NCI-H128 (cell line): ENCODE data around the gene RNF213.
"Not testable (repeated sequence)": the region's sequence is repeated elsewhere in the genome, so short reads cannot be mapped to it uniquely, and the experiment has no call there.

ENCODE experiments used
- DNase-seq: peaks from one replicate; lab custom pipeline; 2025; ENCODE audit not compliant: unreplicated experiment; lab: John Stamatoyannopoulos, UW

Gene RNF213

DNA sequence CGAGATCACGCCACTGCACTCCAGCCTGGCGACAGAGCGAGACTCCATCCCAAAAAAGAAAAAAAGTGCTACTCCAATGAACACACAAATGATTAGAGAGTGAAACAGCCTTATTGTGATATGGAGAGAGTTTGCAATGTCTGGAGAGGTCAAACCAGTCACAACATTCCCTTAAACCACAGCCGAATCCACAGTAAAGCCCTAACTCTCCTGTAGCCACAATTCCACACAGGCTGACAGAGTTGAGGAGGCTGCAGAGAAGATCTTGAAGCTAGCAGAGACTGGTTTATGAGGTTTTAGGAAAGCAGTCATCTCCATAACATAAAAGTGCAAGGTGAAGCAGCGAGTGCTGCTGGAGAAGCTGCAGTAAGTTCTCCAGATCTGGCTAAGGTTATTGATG lies 6.7 kb downstream of the RNF213 start:
- no peak for DNase-seq

DNA sequence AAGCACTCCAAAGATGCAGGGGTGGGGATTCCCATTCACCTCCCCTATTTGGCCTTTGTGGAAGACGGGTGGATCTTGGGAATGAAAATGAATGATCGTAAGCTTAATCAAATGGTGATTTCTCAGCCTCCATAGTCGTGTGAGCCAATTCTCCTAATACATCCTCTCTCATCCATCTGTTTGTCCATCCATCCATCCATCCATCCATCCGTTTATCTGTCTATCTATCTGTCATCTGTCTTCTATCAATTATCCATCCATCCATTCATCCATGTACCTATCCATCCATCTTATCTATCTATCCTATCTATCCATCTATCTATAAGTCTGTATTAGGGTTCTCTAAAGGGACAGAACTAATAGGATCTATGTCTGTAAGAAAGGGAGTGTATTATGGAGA lies 7.8 kb downstream of the RNF213 start:
- DNase-seq: no peak

GRCh38 chr17:80269405-80269807 lies 8.8 kb downstream of the RNF213 start:
- no peak for DNase-seq

DNA sequence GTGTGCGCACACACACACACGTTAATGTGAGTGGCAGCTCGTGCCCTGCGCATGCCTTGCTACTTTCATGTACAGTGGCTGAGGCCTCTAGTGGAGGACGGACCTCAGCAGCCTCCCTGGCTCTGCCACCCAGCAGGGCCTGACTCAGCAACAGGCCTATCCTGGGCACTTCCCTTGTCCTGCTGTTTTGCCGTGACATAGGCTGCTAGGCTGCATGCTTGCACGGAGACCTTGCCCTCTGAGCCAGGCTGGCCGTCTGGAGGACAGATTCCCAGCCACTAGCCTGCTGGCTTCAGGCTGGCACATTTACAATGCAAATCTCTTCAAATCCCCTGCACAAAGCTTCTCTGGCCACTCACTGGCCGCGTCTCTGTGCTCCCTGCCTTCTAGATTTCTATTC lies 9.5 kb downstream of the RNF213 start:
- no peak for DNase-seq

- no peak for DNase-seq
These were observed 10.2 kb downstream of the RNF213 start for GRCh38 chr17:80270836-80271235.

DNA sequence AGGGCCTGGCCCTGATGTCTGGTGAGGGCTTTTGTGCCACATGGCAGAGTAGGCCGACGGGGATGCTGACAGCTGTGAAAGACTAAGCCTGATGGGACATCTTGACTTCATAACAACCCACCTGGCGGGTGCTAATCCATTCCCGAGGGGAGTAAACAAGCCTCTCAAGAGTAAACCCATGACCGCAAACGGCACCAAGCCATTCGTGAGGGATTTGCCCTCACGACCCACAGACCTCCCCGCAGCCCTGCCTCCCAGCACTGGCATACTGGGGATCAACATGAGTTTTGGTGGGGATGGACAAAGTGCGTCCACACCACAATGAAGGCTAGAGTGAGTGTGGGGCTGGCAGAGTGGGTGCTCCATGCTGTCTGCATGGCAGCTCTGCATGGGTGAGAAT lies 11.7 kb downstream of the RNF213 start:
- DNase-seq: no peak

- no peak for DNase-seq
These were observed 13.7 kb downstream of the RNF213 start for GRCh38 chr17:80274331-80274730.

DNA sequence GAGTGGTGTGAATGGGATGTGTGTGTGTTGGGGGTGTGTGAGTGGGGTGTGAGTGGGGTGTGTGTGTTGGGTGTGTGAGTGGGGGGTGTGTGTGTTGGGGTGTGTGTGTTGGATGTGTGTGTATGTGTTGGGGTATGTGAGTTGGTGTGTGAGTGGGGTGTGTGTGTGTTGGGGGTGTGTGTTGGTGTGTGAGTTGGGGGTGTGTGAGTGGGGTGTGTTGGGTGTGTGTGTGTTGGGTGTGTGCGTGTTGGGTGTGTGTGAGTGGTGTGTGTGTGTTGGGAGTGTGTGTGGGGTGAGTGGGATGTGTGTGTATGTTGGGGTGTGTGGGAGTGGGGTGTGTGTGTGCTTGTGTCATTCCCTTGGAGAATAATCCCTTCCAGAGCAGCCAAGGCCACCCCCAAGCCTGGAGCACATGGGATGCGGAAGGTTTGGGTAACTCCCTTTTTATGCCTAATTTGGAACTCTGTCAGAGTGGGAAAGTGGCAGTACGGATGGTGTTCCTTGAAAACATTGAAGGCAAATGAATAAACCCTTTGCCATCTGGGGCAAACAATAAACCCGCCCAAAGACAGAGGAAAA lies 14.3 kb downstream of the RNF213 start:
- DNase-seq: no peak

DNA sequence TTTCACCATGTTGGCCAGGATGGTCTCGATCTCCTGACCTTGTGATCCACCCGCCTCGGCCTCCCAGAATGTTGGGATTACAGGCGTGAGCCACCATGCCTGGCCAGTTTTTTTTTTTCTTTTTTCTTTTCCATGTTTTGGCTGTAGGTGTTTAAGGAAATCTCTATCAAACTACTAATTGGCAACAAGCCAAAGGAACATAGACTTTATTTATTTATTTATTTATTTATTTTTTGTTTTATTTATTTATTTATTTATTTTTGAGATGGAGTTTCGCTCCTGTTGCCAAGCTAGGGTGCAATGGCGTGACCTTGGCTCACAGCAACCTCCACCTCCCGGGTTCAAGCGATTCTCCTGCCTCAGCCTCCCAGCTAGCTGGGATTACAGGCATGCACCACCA lies 15.2 kb downstream of the RNF213 start:
- DNase-seq: not testable (repeated sequence)

DNA sequence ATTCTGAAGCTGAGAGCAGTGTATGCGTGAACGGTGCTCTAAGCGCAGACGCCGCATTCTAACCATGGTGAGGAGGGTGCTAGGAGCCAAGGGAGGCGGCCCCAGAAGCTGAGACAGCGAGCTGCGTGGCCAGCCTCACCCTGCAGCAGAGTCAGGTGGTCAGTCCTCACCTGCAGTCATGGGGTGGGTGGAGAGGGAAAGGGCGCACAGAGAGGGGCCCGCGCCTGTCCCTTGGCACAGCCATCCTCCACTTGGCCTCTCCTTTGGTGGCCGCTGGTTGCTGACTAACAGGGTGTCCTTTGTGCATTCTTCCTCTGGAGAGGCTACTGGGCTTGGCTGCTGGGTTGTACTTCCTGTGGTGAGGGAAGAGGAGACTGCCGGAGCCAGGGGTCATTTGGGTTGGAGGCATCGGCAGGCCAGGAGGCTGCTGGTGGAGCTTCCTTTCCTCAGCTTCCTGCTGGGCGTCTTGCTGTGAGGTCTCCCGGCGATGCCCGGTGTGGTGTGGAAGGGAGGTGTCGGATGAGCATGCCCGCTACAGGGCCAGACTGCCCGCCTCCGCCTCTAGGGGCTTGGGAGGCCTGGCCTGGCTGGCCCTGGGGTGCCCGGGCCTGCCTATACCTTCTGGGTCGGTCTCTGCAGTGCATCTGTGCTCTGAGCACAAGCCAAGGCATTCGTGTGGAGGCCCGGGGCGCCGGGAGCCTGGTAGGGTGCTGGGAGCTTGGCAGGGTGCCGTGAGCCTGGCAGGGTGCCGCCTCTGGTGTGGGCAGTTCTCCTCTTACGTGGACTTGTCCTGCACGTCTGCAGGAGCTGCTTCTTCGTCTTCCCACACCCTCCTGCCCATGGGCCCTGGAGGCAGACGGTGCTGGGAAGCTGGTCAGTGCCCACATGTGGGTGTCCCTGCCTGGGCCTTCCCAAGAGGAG lies 17.4 kb downstream of the RNF213 start:
- DNase-seq: no peak

GRCh38 chr17:80279895-80280294 lies 19.2 kb downstream of the RNF213 start:
- no peak for DNase-seq

DNA sequence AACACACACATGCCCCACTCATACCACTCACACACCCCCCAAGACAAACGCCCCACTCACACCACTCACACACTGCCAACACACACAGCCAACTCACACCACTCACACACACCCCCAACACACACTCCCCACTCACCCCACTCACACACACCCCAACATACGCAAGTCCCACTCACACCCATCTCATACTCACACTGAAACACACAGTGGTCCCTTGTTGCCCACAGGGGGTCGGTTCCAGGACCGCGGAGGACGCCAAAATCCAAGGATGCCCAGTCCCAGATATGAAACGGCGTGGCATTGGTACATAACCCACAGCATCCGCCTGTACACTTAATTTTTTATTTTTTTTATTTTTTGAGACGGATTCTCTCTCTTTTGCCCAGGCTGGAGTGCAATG lies 20.9 kb downstream of the RNF213 start:
- no peak for DNase-seq

DNA sequence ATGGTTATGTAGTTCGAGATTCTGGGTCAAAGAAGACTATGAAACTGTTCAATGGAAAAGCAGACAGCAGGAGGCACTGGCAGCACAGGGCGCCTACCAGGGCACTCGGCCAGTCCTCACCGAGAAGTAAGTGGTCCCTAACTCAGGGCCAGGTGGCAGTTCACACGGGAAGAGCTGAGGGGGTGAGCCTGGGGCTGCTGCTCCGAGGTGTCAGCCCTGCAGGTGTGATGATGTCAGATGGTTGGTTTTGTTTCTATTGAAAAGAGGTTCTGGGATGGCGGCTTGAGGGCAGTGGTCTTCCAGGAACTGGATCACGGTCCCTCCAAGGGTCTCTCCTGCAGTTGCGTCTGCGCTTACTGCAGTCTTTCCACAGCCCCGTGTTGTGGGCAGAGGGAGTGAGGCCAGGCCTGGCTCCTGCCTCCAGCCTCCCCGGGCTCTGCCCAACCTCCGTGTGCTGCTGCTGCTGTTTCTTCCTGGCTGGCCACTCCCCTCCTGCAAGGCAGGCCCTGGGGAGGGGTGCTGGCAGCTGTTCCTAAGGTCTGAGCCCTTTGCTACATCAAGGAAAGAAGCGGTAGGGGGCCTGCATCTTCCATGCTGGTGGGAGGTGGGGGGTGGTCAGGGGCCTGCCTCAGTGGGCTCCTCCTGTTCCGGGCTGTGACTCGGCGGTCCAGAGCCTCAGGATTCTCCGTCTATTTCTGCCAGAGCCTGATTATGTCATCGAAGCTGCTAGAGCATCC lies 22.6 kb downstream of the RNF213 start:
- DNase-seq: no peak

- DNase-seq: no peak
These were observed 24.0 kb downstream of the RNF213 start for GRCh38 chr17:80284631-80285030.

DNA sequence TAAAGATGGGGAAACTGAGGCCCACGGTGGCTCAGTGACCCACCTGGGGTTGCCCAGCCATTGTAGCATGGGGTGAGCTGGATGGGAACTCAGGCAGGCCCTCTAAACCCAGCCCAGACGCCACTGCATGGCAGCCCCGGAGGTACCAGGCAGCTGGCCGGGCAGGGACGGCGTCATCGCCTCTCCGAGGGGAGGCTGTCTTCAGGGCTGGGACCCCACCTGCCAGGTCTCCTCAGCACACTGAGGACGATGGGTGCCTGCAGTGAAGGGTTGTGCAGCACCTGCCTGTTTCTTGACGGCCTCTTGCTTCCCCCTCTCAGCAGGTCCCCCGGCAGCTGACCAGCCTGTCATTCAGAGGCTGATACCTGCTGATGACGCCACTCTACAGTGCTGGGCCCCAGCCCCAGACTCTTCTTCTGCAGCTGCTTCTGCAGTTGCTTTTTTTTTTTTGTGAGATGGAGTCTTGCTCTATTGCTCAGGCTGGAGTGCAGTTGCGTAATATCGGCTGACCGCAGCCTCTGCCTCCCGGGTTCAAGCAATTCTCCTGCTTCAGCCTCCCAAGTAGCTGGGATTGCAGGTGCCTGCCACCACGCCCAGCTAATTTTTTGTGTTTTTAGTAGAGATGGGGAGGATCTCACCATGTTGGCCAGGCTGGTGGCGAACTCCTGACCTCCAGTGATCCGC lies 24.7 kb downstream of the RNF213 start:
- no peak for DNase-seq

DNA sequence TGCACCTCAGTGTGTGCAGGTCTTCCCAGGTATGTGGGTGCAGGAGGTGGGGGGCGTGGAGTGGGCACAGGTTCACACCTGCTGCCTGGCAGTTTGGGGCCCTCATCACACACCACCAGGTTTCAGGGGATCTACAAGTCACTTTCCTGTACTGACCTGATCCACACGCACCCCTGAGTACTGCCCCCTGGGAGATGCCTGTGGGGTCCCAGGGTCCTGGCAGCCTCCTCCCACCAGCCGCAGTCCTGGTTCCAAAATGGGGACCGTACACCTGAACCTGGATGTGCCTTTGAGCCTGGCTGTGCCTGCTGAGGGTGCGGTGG lies 25.9 kb downstream of the RNF213 start:
- DNase-seq: no peak

- DNase-seq: no peak
These were observed 26.4 kb downstream of the RNF213 start for GRCh38 chr17:80287038-80287437.

GRCh38 chr17:80287806-80288567 lies 27.3 kb downstream of the RNF213 start:
- no peak for DNase-seq

DNA sequence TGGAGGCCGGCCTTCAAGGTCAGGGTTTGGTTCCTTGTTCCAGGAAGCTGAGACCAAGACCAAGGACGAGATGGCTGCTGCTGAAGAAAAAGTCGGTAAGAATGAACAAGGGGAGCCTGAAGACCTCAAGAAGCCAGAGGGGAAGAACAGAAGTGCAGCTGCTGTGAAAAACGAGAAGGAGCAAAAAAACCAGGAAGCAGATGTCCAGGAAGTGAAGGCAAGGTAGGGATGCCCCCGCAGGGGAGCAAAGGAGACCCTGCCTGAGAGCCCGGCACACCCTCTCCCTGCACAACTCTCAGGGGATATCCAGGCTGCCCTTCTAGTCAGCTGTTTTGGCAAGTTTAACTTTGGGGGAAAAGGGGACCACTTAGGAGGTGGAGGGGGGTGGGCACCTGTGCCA lies 29.0 kb downstream of the RNF213 start:
- DNase-seq: no peak

GRCh38 chr17:80290156-80290555 lies 29.5 kb downstream of the RNF213 start:
- DNase-seq: no peak

- no peak for DNase-seq
These were observed 30.6 kb downstream of the RNF213 start for GRCh38 chr17:80291260-80291659.
